Measurements from ENCODE around the gene PAX8.
A peak's percentile ranks its signal among the peaks of the same experiment; 100 is the strongest.

The PAX8 gene

DNA sequence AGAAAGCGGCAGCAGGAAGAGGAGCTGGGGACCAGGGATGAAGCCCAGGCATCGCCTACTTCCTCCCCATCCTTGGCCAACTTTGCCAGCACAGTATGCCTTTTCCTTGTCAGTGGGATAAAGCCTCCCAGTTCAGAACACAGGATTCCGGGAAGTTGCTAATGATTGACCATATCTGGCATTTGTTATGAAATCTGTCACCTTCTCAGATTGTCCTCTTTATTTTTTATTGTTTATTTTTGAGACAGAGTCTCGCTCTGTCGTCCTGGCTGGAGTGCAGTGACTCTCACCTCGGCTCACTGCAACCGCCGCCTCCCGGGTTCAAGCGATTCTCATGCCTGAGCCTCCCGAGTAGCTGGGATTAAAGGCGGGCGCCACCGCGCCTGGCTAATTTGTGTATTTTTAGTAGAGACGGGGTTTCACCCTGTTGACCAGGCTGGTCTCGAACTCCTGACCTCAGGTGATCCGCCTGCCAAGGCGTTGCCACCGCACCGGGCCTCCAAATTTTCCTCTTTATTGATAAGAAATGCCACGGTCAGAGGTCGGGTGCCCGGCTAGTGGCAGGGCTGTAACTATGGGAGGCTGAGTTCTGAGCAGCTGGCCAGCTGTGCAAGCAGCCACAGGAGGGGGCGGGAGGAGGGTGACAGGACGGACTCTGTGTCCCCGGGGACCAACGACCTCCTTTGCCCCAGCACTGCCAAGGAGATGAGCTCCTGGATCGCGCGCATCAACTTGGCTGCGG, 80.5 kb downstream of the PAX8 start:
- in situ Hi-C loops (cut with HindIII; ENCODE audit: low sequenced_read_pairs): no loop called here
- H3K4me3 ChIP-seq (ENCODE audit: low read depth, low read length): peak overlapping the region; percentile 74
- no peak for DNase-seq (ENCODE audit: low read depth)
- TF ChIP-seq, protein P1, sequence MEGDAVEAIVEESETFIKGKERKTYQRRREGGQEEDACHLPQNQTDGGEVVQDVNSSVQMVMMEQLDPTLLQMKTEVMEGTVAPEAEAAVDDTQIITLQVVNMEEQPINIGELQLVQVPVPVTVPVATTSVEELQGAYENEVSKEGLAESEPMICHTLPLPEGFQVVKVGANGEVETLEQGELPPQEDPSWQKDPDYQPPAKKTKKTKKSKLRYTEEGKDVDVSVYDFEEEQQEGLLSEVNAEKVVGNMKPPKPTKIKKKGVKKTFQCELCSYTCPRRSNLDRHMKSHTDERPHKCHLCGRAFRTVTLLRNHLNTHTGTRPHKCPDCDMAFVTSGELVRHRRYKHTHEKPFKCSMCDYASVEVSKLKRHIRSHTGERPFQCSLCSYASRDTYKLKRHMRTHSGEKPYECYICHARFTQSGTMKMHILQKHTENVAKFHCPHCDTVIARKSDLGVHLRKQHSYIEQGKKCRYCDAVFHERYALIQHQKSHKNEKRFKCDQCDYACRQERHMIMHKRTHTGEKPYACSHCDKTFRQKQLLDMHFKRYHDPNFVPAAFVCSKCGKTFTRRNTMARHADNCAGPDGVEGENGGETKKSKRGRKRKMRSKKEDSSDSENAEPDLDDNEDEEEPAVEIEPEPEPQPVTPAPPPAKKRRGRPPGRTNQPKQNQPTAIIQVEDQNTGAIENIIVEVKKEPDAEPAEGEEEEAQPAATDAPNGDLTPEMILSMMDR (IDR thresholded peaks at IDR 0.05; ENCODE audit: low read depth, low read length, missing control alignments): no peak

DNA sequence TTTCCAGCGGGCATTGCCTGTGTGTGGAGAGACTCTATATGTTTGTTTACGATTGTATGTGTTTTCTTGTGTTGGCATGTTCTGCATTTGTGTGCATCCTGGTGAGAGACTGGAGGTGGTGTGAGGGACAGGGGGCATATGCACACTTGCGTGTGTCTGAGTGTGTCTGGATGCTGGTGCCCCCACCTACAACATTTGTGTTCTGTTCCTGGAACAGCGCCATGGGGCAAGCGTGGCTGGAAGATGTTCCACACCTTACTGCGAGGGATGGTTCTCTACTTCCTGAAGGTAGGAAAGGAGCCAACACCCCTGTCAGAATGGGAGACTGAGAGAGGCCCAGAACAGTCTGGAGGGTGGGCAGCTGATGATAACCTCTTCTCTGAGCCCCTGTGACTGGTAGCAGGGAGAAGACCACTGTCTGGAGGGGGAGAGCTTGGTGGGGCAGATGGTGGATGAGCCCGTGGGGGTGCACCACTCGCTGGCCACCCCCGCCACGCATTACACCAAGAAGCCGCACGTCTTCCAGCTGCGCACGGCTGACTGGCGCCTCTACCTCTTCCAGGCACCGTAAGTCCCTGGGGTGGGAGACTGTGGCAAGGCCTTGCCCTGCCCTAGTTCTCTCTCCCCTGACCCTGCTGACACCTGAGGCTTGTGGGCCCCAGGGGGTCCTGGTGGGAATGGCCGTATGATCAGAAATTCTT, 81.2 kb downstream of the PAX8 start:
- in situ Hi-C loops (cut with HindIII; ENCODE audit: low sequenced_read_pairs): no loop called here
- DNase-seq (ENCODE audit: low read depth): no peak
- TF ChIP-seq, protein P1 (IDR thresholded peaks at IDR 0.05; ENCODE audit: low read depth, low read length, missing control alignments): no peak

DNA sequence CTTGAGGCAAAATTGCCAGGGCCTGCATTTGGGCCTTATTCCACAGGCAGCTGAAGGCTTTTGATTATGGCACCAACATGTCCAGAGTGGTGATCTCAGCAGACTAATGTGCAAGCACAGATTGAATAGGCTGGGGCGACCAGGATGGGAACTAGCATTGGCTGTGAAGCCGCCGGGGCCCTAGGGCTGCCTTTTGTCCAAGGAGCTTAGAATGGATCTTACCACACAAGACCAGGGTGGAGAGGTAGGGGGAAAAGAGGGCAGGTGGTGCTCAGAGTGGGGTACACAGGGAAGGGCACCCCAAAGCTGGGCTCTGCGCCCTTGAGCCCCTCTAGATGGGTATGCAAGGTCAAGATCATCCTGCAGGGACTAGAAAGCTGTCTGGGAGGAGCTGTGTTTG, 81.9 kb downstream of the PAX8 start:
- H3K4me3 ChIP-seq (ENCODE audit: low read depth, low read length): no peak overlapping the region
- in situ Hi-C loops (cut with HindIII; ENCODE audit: low sequenced_read_pairs): no loop called here
- DNase-seq (ENCODE audit: low read depth): no peak
- TF ChIP-seq, protein P1 (IDR thresholded peaks at IDR 0.05; ENCODE audit: low read depth, low read length, missing control alignments): no peak

More for the DNA sequence above, 81.2 kb downstream of the PAX8 start:
- no peak overlapping the region for H3K4me3 ChIP-seq (ENCODE audit: low read depth, low read length)

DNA sequence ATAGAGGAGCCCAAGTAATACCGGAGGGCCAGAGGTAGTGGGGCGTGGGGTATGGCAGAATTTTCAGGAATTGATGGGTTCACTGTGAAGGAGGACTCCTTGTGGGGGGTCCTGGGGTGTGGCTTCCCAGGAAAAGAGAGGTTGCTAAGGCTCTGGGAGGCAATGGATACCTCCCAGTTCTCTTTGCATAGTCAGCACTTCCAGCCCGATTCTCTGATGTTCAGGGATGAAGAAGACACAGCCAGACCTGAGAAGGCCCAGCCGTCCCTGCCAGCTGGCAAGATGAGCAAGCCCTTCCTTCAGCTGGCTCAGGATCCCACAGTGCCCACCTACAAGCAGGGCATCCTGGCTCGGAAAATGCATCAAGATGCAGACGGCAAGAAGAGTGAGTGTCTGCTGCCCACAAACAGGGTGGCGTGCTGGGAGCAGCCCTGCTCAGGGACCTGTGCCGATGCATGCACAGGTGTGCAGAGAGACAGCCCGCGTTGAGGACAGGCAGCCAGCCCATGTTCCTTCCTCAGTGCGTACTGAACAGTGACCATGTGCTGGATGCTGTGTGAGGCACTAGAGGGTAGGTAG, 82.7 kb downstream of the PAX8 start:
- no peak overlapping the region for H3K4me3 ChIP-seq (ENCODE audit: low read depth, low read length)
- in situ Hi-C loops (cut with HindIII; ENCODE audit: low sequenced_read_pairs): no loop called here
- DNase-seq (ENCODE audit: low read depth): no peak

DNA sequence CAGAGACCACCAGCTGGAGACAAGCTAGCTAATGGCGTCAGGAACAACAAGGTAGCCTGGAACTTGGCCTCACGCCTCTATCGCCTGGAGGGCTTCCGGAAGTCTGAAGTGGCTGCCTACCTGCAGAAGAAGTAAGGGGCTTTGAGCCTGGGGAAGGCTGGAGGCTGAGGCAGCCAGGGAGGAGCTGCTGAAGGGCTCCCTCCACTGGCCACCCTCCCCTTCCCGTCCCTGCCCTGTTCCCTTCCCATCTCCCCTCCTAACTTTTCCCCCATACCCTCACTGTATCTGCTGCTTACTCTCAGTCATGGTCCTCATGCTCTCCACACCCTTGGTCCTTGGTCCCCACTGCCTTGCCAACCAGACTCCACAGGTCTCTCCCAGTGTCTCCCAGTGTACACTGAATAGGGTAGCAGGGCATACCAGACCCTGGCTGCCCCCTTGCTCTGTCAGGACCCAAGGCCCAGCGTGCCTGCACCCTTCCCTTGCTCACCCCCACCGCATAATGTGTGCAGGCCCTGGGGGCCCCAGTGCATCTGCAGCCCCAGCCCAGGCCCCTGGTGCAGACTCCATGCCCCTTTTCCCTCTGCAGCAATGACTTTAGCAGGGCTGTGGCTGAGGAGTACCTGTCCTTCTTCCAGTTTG, 86.1 kb downstream of the PAX8 start:
- DNase-seq (ENCODE audit: low read depth): no peak
- H3K4me3 ChIP-seq (ENCODE audit: low read depth, low read length): no peak overlapping the region
- TF ChIP-seq, protein P1 (IDR thresholded peaks at IDR 0.05; ENCODE audit: low read depth, low read length, missing control alignments): peak; percentile 16
- in situ Hi-C loops (cut with HindIII; ENCODE audit: low sequenced_read_pairs): no loop called here

More for the DNA sequence above, 82.7 kb downstream of the PAX8 start:
- TF ChIP-seq, protein P1 (IDR thresholded peaks at IDR 0.05; ENCODE audit: low read depth, low read length, missing control alignments): no peak

DNA sequence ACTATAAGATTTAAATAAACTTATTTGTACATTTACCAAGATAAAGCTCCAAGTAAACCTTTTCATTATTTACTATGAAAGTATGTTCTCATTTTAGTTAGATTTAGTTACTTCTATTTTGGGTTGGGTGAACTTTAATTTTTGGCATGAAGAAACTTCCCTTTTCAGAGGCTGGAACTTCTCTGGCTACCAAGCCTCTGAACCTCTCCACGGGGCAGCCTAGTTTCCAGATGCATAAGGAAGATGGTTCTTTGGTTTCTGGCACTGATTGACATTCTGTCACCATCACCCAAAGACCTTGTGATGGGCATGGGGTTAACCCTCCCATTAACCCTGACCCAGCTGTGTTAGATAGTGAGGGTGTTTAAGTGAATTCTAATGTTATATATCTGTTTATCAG, 87.8 kb downstream of the PAX8 start:
- no peak for DNase-seq (ENCODE audit: low read depth)
- in situ Hi-C loops (cut with HindIII; ENCODE audit: low sequenced_read_pairs): no loop called here
- TF ChIP-seq, protein P1 (IDR thresholded peaks at IDR 0.05; ENCODE audit: low read depth, low read length, missing control alignments): no peak
- H3K4me3 ChIP-seq (ENCODE audit: low read depth, low read length): no peak overlapping the region
